SK-N-MC (cell line): ENCODE measurements around the gene POLR2H.
A peak's percentile ranks its signal among the peaks of the same experiment; 100 is the strongest.

Experiments
- DNase-seq: peaks from one replicate; pipeline ENCODE4 v3.0.0-alpha.2; 2011; ENCODE audit warnings: low read depth, low spot score
- H3K27ac ChIP-seq: fragments of 200-600 bp; sonication (generic); 2 replicates; pipeline ENCODE4 v1.5.1; 2016; ENCODE audit warnings: mixed run types
- H3K36me3 ChIP-seq: fragments of 200-600 bp; sonication (generic); 2 replicates; pipeline ENCODE4 v1.6.1; 2017; ENCODE audit warnings: antibody characterized with exemption, low read length, mixed read lengths; ENCODE audit not compliant: insufficient read depth
- H3K4me3 ChIP-seq: fragments of 200-600 bp; sonication (generic); 2 replicates; pipeline ENCODE4 v1.5.1; 2016
- H3K9ac ChIP-seq: fragments of 200-600 bp; sonication (generic); 2 replicates; pipeline ENCODE4 v1.8.0; 2017; ENCODE audit warnings: mixed run types, mixed read lengths; ENCODE audit not compliant: insufficient read length
- H3K9me3 ChIP-seq: fragments of 200-600 bp; sonication (generic); 2 replicates; pipeline ENCODE4 v1.6.1; 2017; ENCODE audit warnings: low read depth, mild to moderate bottlenecking, antibody characterized with exemption, low read length, moderate library complexity, mixed read lengths
- EZH2 ChIP-seq: fragments of 200-600 bp; sonication (generic); IDR thresholded peaks from one replicate; pipeline ENCODE4 v1.6.1; 2017; ENCODE audit warnings: antibody characterized with exemption
- FOXP2 ChIP-seq: optimal IDR thresholded peaks from 2 replicates; pipeline ENCODE3; 2011; ENCODE audit warnings: mild to moderate bottlenecking, moderate library complexity; ENCODE audit not compliant: insufficient read depth; ENCODE audit errors: extremely low read length, control extremely low read depth
- POLR2AphosphoS5 ChIP-seq: IDR thresholded peaks from 2 replicates; pipeline ENCODE4 v1.6.1; 2012; ENCODE audit warnings: mild to moderate bottlenecking, low read depth, low read length, borderline replicate concordance

The POLR2H gene

GRCh38 chr3:184417619-184418327, 56.3 kb downstream of the POLR2H start:
- Histone ChIP-seq H3K27ac (no peak overlapping the region), H3K9ac (no peak overlapping the region), H3K4me3 (no peak overlapping the region), H3K9me3 (0 out of 2 replicates have a peak, but pooled peaks cover 2% of the 10 kb centered on the region), H3K36me3 (no peaks in the 10 kb centered on the region)
- TF ChIP-seq FOXP2 (no peak), POLR2AphosphoS5 (no peak), EZH2 (no peak)
- DNase-seq: peak; percentile 14
